ENCODE data around the gene HIRA.

HIRA gene

DNA sequence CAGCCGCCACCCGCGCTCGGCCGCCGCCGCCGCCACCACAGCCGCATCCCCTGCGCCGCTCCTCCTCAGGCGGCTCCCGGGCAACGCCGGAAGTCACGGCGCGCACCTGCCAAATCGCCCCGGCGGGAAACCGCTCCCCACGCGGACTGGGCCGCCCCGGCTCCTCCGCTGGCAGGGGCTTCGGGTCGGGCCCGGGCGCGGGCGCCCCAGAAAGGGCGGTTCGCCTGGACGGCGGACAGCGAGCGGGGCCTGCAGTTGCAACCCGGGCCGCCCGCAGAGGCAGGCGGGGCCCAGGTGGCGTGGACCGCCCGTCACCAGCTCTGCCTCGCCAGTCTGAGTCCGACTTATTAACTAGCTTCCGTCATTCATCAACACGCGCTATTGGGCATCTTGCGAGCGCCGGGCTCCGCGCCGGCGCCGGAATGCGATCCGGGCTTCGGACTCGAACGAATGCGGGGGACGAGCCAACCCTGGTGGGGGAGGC lies at the start of gene HIRA:
Gene HIRA (minus strand): TSS at position 85 of the 484 bp plus-strand sequence. CDS start 257 bp downstream, outside the sequence.
- H3K36me3 ChIP-seq (ENCODE audit: control insufficient read depth, insufficient read depth, low read length): peaks cover 15% of the 10 kb centered on the region
- H3K27ac ChIP-seq (ENCODE audit: low read depth, low read length): peak within 1 kb of the TSS; percentile 90

GRCh38 chr22:19480789-19481188 lies 49.3 kb upstream of the HIRA start:
- Histone ChIP-seq H3K27me3 (ENCODE audit: control insufficient read depth, insufficient read depth, low read length) (no peaks in the 10 kb centered on the region), H3K36me3 (ENCODE audit: control insufficient read depth, insufficient read depth, low read length) (peaks cover 40% of the 10 kb centered on the region), H3K9me3 (ENCODE audit: control insufficient read depth, insufficient read depth, low read depth, low read length) (no peaks in the 10 kb centered on the region), H3K4me1 (ENCODE audit: control insufficient read depth, insufficient read depth, low read length) (peaks cover 7% of the 10 kb centered on the region), H3K27ac (ENCODE audit: low read depth, low read length) (no peak overlapping the region), H3K4me3 (ENCODE audit: low read depth, low read length) (peak overlapping the region; percentile 97), H3K9ac (ENCODE audit: low read length) (peak overlapping the region; percentile 100)

More for the DNA sequence above, at the start of gene HIRA:
- Histone ChIP-seq H3K9ac (ENCODE audit: low read length) (peak within 1 kb of the TSS; percentile 99), H3K9me3 (ENCODE audit: control insufficient read depth, insufficient read depth, low read depth, low read length) (no peaks in the 10 kb centered on the region), H3K4me1 (ENCODE audit: control insufficient read depth, insufficient read depth, low read length) (peaks cover 9% of the 10 kb centered on the region; the same call in 1 of the 2 replicates), H3K4me3 (ENCODE audit: low read depth, low read length) (peak within 1 kb of the TSS; percentile 99), H3K27me3 (ENCODE audit: control insufficient read depth, insufficient read depth, low read length) (no peaks in the 10 kb centered on the region)

DNA sequence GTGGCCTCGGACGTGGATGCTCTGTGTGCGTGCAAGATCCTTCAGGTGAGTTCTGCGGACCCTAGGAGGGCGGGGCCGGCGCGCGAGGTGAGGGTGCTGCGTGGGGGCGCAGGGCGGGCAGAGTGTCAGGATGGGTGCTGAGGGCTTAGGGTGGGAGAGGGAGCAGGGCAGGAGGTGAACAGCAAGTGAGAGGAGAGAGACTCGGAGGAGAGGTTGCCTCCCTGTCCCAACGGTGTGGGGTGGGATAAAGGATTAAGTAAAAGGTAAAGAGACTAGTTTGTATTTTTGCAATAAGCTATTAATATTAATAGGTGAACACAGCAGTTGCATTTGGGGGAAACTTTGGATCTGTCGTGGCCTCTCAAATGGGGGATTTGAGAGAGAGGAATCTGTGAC lies 48.6 kb upstream of the HIRA start:
- Histone ChIP-seq H3K4me1 (ENCODE audit: control insufficient read depth, insufficient read depth, low read length) (peaks cover 7% of the 10 kb centered on the region), H3K9ac (ENCODE audit: low read length) (peak overlapping the region; percentile 100), H3K27ac (ENCODE audit: low read depth, low read length) (peak overlapping the region; percentile 55), H3K27me3 (ENCODE audit: control insufficient read depth, insufficient read depth, low read length) (no peaks in the 10 kb centered on the region), H3K4me3 (ENCODE audit: low read depth, low read length) (peak overlapping the region; percentile 97), H3K9me3 (ENCODE audit: control insufficient read depth, insufficient read depth, low read depth, low read length) (no peaks in the 10 kb centered on the region), H3K36me3 (ENCODE audit: control insufficient read depth, insufficient read depth, low read length) (peaks cover 39% of the 10 kb centered on the region)

GRCh38 chr22:19479355-19480172 lies 48.0 kb upstream of the HIRA start, which contains the start of gene CDC45:
TSS of gene CDC45 (plus strand) at chr22:19479920. CDS start at chr22:19479969, 49 bp downstream.
- Histone ChIP-seq H3K4me3 (ENCODE audit: low read depth, low read length) (peak within 1 kb of the TSS; percentile 97), H3K36me3 (ENCODE audit: control insufficient read depth, insufficient read depth, low read length) (peaks cover 38% of the 10 kb centered on the region), H3K4me1 (ENCODE audit: control insufficient read depth, insufficient read depth, low read length) (peaks cover 7% of the 10 kb centered on the region), H3K27ac (ENCODE audit: low read depth, low read length) (peak within 1 kb of the TSS; percentile 100), H3K9ac (ENCODE audit: low read length) (peak within 1 kb of the TSS; percentile 100), H3K9me3 (ENCODE audit: control insufficient read depth, insufficient read depth, low read depth, low read length) (no peaks in the 10 kb centered on the region), H3K27me3 (ENCODE audit: control insufficient read depth, insufficient read depth, low read length) (no peaks in the 10 kb centered on the region)

- H3K9me3 ChIP-seq (ENCODE audit: control insufficient read depth, insufficient read depth, low read depth, low read length): no peaks in the 10 kb centered on the region
- H3K36me3 ChIP-seq (ENCODE audit: control insufficient read depth, insufficient read depth, low read length): peaks cover 34% of the 10 kb centered on the region
- peak within 1 kb of the TSS; percentile 97 for H3K4me3 ChIP-seq (ENCODE audit: low read depth, low read length)
- H3K27ac ChIP-seq (ENCODE audit: low read depth, low read length): peak within 1 kb of the TSS; percentile 100
- H3K27me3 ChIP-seq (ENCODE audit: control insufficient read depth, insufficient read depth, low read length): no peaks in the 10 kb centered on the region
- H3K9ac ChIP-seq (ENCODE audit: low read length): peak within 1 kb of the TSS; percentile 100
- H3K4me1 ChIP-seq (ENCODE audit: control insufficient read depth, insufficient read depth, low read length): peaks cover 7% of the 10 kb centered on the region
These were observed 47.4 kb upstream of the HIRA start, which contains the start of gene UFD1 for GRCh38 chr22:19478901-19479354. TSS of gene UFD1 (minus strand) at chr22:19479193. CDS start at chr22:19479085, 108 bp downstream.

GRCh38 chr22:19478045-19478900 lies 46.7 kb upstream of the HIRA start:
- peak overlapping the region; percentile 97 for H3K4me3 ChIP-seq (ENCODE audit: low read depth, low read length)
- H3K27ac ChIP-seq (ENCODE audit: low read depth, low read length): peak overlapping the region; percentile 100; the same call in 1 of the 2 replicates
- peaks cover 7% of the 10 kb centered on the region for H3K4me1 ChIP-seq (ENCODE audit: control insufficient read depth, insufficient read depth, low read length)
- peaks cover 34% of the 10 kb centered on the region for H3K36me3 ChIP-seq (ENCODE audit: control insufficient read depth, insufficient read depth, low read length)
- no peaks in the 10 kb centered on the region for H3K9me3 ChIP-seq (ENCODE audit: control insufficient read depth, insufficient read depth, low read depth, low read length)
- H3K27me3 ChIP-seq (ENCODE audit: control insufficient read depth, insufficient read depth, low read length): no peaks in the 10 kb centered on the region
- peak overlapping the region; percentile 100 for H3K9ac ChIP-seq (ENCODE audit: low read length)

GRCh38 chr22:19477321-19478044 lies 46.0 kb upstream of the HIRA start:
- Histone ChIP-seq H3K27ac (ENCODE audit: low read depth, low read length) (no peak overlapping the region), H3K9ac (ENCODE audit: low read length) (peak overlapping the region; percentile 100)

DNA sequence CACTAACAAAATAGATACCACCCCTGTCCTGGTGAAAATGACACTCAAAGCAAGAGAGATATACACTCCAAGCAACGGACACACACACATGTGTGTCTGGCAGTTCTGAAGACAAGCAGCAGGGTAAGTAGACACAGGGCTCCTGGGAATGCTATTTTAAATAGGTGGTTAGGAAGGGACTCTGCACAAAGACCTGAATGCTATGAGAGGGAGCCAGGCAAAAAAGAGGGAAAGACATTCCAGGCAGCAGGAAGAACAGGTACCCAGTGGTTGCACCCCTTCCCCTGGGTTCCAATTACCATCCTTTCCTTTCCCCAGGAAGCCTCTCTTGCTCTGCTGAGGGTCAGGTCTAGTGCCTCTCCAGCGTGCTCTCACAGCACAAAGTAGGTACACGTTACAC lies 44.5 kb upstream of the HIRA start:
- Histone ChIP-seq H3K4me3 (ENCODE audit: low read depth, low read length) (no peak overlapping the region), H3K9ac (ENCODE audit: low read length) (no peak overlapping the region), H3K36me3 (ENCODE audit: control insufficient read depth, insufficient read depth, low read length) (peaks cover 44% of the 10 kb centered on the region)

More at GRCh38 chr22:19477321-19478044, 46.0 kb upstream of the HIRA start:
- Histone ChIP-seq H3K36me3 (ENCODE audit: control insufficient read depth, insufficient read depth, low read length) (peaks cover 36% of the 10 kb centered on the region), H3K9me3 (ENCODE audit: control insufficient read depth, insufficient read depth, low read depth, low read length) (no peaks in the 10 kb centered on the region), H3K4me1 (ENCODE audit: control insufficient read depth, insufficient read depth, low read length) (peaks cover 7% of the 10 kb centered on the region), H3K27me3 (ENCODE audit: control insufficient read depth, insufficient read depth, low read length) (no peaks in the 10 kb centered on the region), H3K4me3 (ENCODE audit: low read depth, low read length) (peak overlapping the region; percentile 97)

GRCh38 chr22:19473578-19473977 lies 42.0 kb upstream of the HIRA start:
- Histone ChIP-seq H3K9me3 (ENCODE audit: control insufficient read depth, insufficient read depth, low read depth, low read length) (no peaks in the 10 kb centered on the region), H3K36me3 (ENCODE audit: control insufficient read depth, insufficient read depth, low read length) (peaks cover 69% of the 10 kb centered on the region), H3K4me3 (ENCODE audit: low read depth, low read length) (no peak overlapping the region), H3K4me1 (ENCODE audit: control insufficient read depth, insufficient read depth, low read length) (peaks cover 7% of the 10 kb centered on the region), H3K27me3 (ENCODE audit: control insufficient read depth, insufficient read depth, low read length) (no peaks in the 10 kb centered on the region), H3K9ac (ENCODE audit: low read length) (no peak overlapping the region), H3K27ac (ENCODE audit: low read depth, low read length) (no peak overlapping the region)

More for the DNA sequence above, 44.5 kb upstream of the HIRA start:
- H3K27ac ChIP-seq (ENCODE audit: low read depth, low read length): no peak overlapping the region
- H3K4me1 ChIP-seq (ENCODE audit: control insufficient read depth, insufficient read depth, low read length): peaks cover 7% of the 10 kb centered on the region
- H3K27me3 ChIP-seq (ENCODE audit: control insufficient read depth, insufficient read depth, low read length): no peaks in the 10 kb centered on the region
- no peaks in the 10 kb centered on the region for H3K9me3 ChIP-seq (ENCODE audit: control insufficient read depth, insufficient read depth, low read depth, low read length)

GRCh38 chr22:19472233-19472632 lies 40.7 kb upstream of the HIRA start:
- H3K9me3 ChIP-seq (ENCODE audit: control insufficient read depth, insufficient read depth, low read depth, low read length): no peaks in the 10 kb centered on the region
- H3K9ac ChIP-seq (ENCODE audit: low read length): no peak overlapping the region
- no peaks in the 10 kb centered on the region for H3K27me3 ChIP-seq (ENCODE audit: control insufficient read depth, insufficient read depth, low read length)
- peaks cover 82% of the 10 kb centered on the region for H3K36me3 ChIP-seq (ENCODE audit: control insufficient read depth, insufficient read depth, low read length)
- H3K4me1 ChIP-seq (ENCODE audit: control insufficient read depth, insufficient read depth, low read length): no peaks in the 10 kb centered on the region
- no peak overlapping the region for H3K4me3 ChIP-seq (ENCODE audit: low read depth, low read length)
- H3K27ac ChIP-seq (ENCODE audit: low read depth, low read length): no peak overlapping the region
